Fibroblast of mammary gland (primary cell): ENCODE results near the gene RMC1.
"Not testable (repeated sequence)": the region's sequence is repeated elsewhere in the genome, so short reads cannot be mapped to it uniquely, and the experiment has no call there.

Source experiments
- DNase-seq: peaks from one replicate; pipeline ENCODE4 v3.0.0-alpha.2; 2010; ENCODE audit warnings: low read depth
- H3K4me3 ChIP-seq: 2 replicates; pipeline ENCODE4 v1.5.1; 2011; ENCODE audit warnings: low read depth, mild to moderate bottlenecking, low read length, moderate library complexity; ENCODE audit not compliant: control insufficient read depth
- CTCF ChIP-seq: conservative IDR thresholded peaks from 2 replicates; pipeline ENCODE4 v1.5.1; 2011; ENCODE audit warnings: low read depth, low read length, inconsistent platforms; ENCODE audit not compliant: control insufficient read depth, insufficient read depth

RMC1 gene

GRCh38 chr18:23548719-23549118, 45.4 kb downstream of the RMC1 start:
- TF ChIP-seq CTCF: no peak
- H3K4me3 ChIP-seq: no peak overlapping the region
- DNase-seq: no peak

- no peak for DNase-seq
- no peak for TF ChIP-seq CTCF
These were observed 47.6 kb downstream of the RMC1 start for GRCh38 chr18:23550898-23551297.

GRCh38 chr18:23551978-23552377, 48.7 kb downstream of the RMC1 start:
- no peak for DNase-seq
- H3K4me3 ChIP-seq: no peak overlapping the region
- TF ChIP-seq CTCF: no peak

More at GRCh38 chr18:23550898-23551297, 47.6 kb downstream of the RMC1 start:
- no peak overlapping the region for H3K4me3 ChIP-seq

- no peak overlapping the region for H3K4me3 ChIP-seq
- DNase-seq: no peak
- no peak for TF ChIP-seq CTCF
These were observed 49.2 kb downstream of the RMC1 start for GRCh38 chr18:23552505-23552904.

- TF ChIP-seq CTCF: no peak
- no peak for DNase-seq
- no peak overlapping the region for H3K4me3 ChIP-seq
These were observed 50.6 kb downstream of the RMC1 start for GRCh38 chr18:23553887-23554286.

DNA sequence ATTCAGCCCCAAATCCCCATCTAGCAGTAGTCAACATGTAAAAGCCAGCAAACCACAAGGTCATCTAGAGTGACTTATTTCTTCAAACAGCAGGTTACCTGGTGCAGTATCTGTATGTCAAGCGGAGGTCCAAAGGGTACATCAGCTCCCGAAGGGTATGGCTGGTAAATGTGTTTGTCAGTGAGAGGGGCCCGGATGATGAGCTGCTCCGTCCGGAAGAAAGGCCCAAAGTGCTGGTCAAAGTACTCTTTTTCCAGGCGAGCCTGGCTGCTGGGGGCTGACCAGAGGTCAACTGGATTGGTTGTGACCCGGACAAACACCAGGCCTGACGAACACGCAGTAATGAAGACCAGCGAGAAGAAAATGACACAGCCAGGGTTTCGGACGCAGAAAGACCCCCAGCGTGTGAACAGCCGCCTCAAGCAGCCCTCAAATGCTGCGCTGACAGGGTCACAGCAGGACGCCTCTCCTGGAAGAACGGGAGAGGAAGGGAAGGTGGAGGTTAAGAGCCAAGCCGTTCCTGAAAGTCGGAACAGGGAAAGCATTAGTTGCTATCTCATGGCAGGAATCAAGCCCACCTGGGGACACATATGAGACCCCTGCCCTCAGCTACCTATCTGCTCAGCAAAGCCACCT, 53.0 kb downstream of the RMC1 start:
- DNase-seq: no peak
- H3K4me3 ChIP-seq: no peak overlapping the region
- no peak for TF ChIP-seq CTCF

GRCh38 chr18:23557511-23557910, 54.2 kb downstream of the RMC1 start:
- not testable (repeated sequence) for DNase-seq, H3K4me3 ChIP-seq

- no peak overlapping the region for H3K4me3 ChIP-seq
- no peak for TF ChIP-seq CTCF
- DNase-seq: no peak
These were observed 56.9 kb downstream of the RMC1 start for GRCh38 chr18:23560186-23560585.
